ENCODE measurements around the gene FAM83G.

The FAM83G gene

DNA sequence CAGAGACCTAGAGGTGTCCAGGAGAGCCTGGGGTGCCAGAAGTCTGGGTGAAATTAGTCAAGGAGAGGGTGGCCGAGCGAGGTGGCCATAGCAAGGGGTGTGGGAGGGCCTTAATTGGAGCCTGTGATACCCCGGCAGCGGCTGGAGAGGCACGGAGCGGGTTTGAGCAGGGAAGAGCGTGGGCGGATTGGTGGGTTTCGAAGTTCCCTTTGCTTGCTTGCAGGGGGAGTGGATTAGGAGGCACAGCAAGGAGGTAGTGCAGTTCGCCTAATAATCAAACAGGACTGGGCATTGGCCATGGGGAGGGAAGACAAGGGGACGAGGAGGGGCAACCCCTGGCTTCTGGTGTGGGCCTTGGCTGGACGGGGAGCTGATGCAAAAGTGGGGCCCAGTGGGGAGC is 5.4 kb upstream of the FAM83G start:
- no peak for FAIRE-seq

DNA sequence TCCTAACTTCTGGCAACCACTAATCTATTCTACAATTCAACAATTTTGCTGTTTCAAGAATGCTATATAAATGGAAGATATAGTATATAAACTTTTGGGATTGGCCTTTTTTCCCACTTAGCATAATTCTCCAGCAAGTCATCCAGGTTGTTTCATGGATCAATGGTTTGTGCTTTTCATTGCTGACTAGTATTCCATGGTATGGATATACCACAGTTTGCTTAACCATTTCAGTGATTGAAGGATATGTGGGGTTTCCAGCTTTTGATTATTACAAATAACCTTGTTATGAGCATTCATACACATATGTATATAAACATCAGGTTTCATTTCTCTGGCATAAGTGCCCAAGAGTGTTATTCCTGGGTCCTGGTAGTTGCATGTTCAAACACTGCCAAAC is 2.1 kb upstream of the FAM83G start:
- FAIRE-seq, result no peak

- FAIRE-seq, result no peak
Observed at GRCh38 chr17:19005789-19006430, 1.3 kb upstream of the FAM83G start.

GRCh38 chr17:19005137-19005773 is 691 bp upstream of the FAM83G start:
- FAIRE-seq, result no peak

DNA sequence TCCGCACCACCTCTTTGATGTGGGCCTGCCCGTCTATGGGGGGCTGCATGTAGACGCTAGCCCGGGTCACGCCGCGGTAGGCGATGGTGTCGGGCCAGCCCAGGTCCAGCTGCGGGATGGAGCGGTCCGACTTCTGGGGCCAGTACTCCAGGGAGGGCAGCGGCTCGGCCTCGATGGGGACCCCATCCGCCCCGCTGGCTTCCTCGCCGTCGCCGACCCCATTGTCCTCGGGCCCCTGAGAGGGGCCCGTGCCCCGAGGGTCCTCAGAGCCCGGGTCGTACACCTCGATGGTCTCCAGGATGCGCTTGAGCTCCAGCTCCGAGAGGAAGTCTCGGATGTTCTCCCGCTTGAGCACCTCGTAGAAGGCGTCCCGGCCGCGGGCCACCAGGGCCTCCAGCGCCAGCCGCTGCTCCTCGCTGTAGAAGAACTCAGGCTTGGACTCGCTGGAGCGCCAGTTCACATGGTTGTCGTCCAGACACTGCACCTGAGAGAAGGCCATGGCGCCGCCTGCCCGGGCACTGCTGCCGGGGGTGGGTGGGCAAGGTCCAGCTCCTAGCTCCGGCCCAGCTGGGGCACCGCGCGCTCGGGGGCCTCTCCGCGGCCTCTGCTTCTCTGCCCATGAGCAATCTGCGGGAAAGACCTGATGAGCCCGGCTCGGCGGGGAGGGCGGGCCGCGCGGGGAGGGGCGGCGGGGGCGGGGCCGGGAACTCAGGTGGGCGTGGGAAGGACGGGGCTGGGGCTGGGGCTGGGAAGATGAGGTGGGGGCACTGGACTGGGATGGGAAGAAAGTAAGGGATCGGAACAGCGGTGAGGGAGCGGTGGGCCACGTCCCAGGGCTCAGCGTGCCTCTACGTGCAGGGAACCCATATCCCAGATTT is 782 bp downstream of the FAM83G start:
- no peak for FAIRE-seq

DNA sequence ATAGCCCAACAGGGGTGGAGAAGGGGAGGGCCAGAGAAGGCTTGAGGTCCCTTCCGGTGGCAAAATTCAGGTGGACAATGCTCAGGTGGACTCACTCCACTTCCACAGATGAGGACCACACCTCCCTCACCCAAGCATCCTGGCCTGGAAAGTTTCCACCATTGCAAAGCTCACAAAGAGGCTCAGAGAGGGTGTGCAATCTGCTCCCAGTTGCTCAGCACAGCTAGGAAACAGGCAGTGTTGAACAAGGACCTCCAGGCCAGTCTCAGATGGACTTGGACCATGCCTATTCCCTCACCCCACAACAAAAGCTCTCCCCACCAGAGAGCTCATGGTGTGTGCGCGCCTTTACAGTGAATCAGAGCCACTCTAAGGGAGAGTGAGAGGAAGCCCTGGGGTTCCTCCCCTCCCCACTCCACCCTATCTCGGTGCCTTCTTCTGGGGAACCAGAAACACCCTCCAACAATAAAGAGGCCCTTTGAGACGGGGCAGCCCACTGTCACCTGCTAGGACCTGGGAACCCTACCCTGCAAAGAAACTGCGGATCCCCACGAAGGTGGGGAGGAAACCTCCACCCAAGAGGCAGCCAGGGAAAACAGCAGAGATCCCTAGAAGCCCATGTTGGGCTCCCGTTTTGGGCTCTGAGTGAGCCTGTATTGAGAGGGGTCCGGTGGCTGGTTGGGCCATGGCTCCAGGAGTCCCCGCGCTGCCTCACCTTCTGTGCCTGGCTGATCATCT is 1.6 kb downstream of the FAM83G start:
- no peak for FAIRE-seq

- FAIRE-seq, result no peak
Observed at GRCh38 chr17:19001907-19002590, 2.5 kb downstream of the FAM83G start.

- no peak for FAIRE-seq
Observed at GRCh38 chr17:19000531-19001325, 3.8 kb downstream of the FAM83G start.

- FAIRE-seq, result no peak
Observed at GRCh38 chr17:18999911-19000310, 4.7 kb downstream of the FAM83G start.

DNA sequence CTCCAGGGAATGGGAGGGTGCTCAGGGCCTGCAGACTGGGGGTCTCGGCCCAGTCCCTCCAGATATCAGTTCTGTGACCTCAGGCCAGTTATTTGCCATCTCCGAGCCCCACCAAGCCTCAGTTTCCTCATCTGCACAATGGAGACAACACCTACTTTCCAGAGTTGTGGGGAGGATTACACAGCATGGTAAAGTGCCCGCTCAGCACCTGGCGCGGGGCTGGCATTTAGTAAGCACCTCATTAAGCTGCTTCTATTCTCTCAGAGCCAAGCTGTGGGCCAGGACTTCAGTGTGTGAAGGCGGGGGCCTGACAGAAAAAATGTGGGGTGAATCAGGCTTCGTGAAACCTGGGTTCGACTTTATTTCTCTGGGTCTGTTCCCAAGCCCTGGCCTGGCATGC is 5.2 kb downstream of the FAM83G start:
- FAIRE-seq, result no peak

GRCh38 chr17:18997650-18998196 is 6.8 kb downstream of the FAM83G start:
- no peak for FAIRE-seq

GRCh38 chr17:18996458-18996857 is 8.1 kb downstream of the FAM83G start:
- FAIRE-seq, result no peak

DNA sequence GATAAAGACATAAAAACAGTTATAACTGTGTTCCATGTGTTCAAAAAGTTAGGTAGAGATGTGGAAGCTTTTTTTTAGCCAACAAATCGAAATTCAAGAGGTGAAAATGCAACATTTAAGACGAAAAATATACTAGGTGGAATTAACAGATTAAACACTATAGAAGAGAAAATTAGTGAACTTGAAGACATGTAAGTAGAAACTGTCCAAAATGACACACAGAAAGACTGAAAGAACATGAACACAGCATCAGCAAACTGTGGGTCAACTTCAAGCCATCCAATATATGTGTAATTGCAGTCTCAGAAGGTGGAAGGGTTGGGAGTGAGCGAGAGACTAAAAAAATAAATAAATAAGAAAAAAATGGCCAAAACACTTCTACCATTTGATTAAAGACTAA is 9.3 kb downstream of the FAM83G start:
- no peak for FAIRE-seq

GRCh38 chr17:18994631-18995030 is 9.9 kb downstream of the FAM83G start:
- FAIRE-seq, result no peak

DNA sequence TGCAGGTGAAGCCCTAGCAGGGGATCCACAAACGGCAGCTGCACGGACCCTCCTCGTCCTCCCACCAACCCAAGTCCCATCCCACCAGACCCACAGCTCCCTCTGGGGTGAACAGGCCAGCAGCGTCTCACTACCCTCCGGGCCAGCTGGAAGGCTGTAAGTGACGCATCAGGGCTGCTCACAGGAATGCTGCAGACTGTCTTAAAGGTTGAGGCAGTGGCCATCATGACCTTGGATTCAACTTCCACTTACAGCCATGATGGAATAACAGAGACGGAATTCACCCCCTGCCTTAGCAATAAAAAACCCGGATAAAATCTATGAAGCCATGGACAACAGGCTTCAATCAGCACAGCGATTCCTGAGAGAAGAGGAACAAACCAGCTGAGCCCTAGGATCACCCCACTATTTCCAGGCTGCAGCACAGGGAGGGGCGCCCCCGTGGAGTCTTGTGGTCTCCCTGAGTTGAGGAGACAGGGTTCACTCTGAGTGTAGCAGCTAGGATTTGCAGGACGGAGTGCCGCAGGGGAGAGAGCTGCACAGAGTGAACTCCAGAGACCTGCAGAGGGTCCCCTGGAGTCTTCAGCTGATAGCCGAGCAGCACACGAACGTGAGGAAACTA is 10.5 kb downstream of the FAM83G start:
- FAIRE-seq, result no peak

GRCh38 chr17:18992454-18993130 is 12.0 kb downstream of the FAM83G start:
- FAIRE-seq, result no peak

DNA sequence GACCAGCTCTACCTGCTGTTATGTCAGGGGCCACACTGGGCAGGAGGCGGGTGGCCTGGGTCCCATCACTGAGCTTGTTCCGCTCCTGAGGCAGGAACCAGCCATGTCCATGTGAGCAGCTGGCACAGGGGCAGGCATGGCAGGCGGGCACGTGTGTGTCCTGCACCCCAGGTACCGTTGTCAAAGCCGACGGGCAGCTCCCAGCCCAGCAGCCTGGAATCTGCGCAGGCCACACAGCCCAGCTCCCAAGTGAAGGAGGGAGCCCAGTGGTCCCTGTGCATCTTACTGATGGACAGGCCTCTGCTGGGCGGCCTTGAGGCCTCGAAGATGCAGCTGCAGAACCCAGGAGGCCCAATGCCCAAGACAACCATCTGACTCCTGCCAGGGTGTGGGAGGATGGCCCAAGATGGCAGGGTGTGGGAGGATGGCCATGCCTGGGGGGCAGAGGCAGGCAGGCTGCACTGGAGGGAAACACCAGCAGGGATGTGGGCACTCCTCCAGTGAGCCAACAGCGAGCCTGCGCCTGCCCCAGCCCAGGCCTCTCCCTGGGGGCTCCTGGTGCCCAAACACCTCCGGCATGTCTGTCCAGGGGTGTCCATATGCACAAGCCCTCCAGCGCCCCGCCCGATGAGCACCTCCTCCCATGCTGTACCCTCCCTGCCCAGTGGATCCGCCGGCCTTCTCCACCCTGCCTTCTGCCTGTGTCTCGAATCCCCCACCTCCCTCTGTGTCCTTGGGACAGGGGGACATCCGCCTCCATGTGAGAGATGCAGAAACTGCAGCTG is 12.8 kb downstream of the FAM83G start:
- FAIRE-seq, result no peak

DNA sequence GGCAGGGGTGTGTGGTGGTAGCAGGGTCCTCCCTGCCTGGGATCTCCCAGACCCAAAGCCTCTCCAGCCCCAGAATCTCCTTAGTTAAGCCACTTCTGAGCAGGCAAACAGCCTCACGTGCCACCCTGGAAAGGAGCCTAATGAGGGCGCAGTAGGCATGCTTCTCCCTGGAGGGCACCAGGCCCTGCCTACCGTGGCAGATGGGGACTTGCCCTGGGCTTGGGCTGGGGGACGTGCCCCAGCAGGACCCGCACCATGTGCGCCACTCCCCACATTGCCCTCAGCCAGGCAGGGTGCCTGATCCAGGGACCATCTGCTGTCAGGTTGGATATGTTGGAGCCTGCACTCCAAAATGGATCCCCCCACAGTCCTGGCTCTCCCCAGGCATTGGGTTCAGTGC is 14.2 kb downstream of the FAM83G start:
- no peak for FAIRE-seq

DNA sequence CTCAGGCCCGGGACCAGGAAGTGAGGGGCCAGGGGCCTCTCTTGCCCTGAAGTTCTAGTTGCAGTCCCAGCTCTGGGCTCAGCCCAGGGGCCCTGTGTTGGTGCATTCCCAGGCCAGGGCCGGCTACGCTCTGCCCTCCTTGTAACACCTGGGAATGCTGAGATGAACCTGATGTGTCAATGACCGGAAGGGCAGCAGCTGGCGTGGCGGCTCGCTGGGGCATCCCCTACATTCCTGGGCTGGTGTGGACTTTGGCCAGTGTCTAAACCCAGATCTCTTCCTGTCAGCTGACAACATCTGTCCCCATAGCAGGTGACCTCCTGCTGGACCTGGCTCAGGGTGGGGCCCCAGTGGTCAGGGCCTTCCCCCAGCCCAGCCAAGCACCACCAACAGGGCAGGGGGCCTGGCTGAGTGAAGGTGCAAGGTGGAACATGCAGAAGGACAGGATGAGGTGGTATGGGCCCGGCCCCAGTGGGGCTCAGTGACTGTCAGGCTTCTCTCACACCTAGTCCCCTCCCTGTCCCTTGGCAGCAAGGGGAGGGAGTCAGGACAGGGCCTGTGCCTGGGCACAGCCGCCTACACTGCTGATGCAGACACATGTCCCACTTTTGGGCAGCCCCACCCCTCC is 15.9 kb downstream of the FAM83G start:
- no peak for FAIRE-seq

Data from endometrium (tissue), 2 donors.